SJCRH30 (cell line): ENCODE results near the gene FREY1. TPM values are rescaled to one million over a fixed set of nuclear protein-coding genes. Genes with fewer than 3 reads are reported as not detected.

ENCODE experiments used
- DNase-seq, 2 experiments: peaks; one replicate each; pipeline ENCODE4 v3.0.0-alpha.2; 2015 to 2020
- H3K27ac ChIP-seq: fragments of 250-450 bp; sonication (Bioruptor Pico); 2 replicates; pipeline ENCODE4 v1.5.1; 2020; ENCODE audit warnings: mild to moderate bottlenecking, moderate library complexity
- H3K27me3 ChIP-seq: fragments of 250-450 bp; sonication (Bioruptor Pico); 2 replicates; pipeline ENCODE4 v1.5.1; 2020; ENCODE audit warnings: mild to moderate bottlenecking, moderate library complexity
- H3K36me3 ChIP-seq: fragments of 250-450 bp; sonication (Bioruptor Pico); 2 replicates; pipeline ENCODE4 v1.5.1; 2020; ENCODE audit warnings: mild to moderate bottlenecking, moderate library complexity
- H3K4me1 ChIP-seq: fragments of 250-450 bp; sonication (Bioruptor Pico); 2 replicates; pipeline ENCODE4 v1.5.1; 2020; ENCODE audit warnings: mild to moderate bottlenecking, moderate library complexity
- H3K4me3 ChIP-seq: fragments of 250-450 bp; sonication (Bioruptor Pico); 2 replicates; pipeline ENCODE4 v1.5.1; 2020; ENCODE audit warnings: mild to moderate bottlenecking, moderate library complexity
- H3K9me3 ChIP-seq: fragments of 250-450 bp; sonication (Bioruptor Pico); replicated peaks from 2 replicates; pipeline ENCODE4 v1.5.1; 2020; ENCODE audit warnings: mild to moderate bottlenecking, moderate library complexity
- total RNA-seq: library from RNA; depleted of rRNA; stranded (reverse); fragments of >200 nt; shearing (Covaris generic); gene quantifications from 2 replicates; pipeline ENCODE4 v1.2.3, GENCODE V29; 2014

FREY1 gene
- total RNA-seq, 1 experiment from 2014 or later, result 1.8 TPM

DNA sequence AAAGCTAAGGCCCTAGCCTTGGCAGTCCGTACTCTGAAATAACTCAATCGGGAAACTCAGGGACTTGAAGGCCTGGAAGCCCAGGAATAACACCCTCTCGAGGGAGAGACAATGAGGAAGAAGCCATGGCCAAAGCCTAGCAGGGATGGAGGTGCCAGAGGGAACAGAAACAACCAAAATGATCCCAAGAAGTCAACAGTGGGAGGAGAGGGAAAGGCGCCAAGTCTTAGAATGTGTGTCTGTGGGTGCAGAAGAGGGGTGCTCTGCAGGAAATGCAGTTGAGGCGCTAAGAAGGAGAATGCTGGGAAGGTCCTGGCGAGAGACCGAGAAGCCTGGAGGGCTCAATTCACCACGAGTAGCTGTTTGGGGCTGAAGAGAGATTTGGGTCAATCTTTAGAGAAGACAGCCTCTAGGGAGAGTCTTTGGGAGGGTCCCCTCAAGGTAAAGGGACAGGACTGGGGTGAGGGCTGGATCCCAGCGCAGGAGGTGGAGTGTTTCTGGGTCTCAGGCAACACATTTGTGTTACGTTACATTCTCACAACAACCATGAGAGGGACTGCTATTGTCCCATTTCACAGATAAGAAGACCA is 22.4 kb downstream of the FREY1 start:
- H3K36me3 ChIP-seq, result no peaks in the 10 kb centered on the region
- no peak for DNase-seq
- no peaks in the 10 kb centered on the region for H3K4me1 ChIP-seq
- peaks cover 4% of the 10 kb centered on the region; the same call in 1 of the 2 replicates for H3K27me3 ChIP-seq
- no peak overlapping the region for H3K27ac ChIP-seq
- no peaks in the 10 kb centered on the region for H3K9me3 ChIP-seq
- no peak overlapping the region for H3K4me3 ChIP-seq

DNA sequence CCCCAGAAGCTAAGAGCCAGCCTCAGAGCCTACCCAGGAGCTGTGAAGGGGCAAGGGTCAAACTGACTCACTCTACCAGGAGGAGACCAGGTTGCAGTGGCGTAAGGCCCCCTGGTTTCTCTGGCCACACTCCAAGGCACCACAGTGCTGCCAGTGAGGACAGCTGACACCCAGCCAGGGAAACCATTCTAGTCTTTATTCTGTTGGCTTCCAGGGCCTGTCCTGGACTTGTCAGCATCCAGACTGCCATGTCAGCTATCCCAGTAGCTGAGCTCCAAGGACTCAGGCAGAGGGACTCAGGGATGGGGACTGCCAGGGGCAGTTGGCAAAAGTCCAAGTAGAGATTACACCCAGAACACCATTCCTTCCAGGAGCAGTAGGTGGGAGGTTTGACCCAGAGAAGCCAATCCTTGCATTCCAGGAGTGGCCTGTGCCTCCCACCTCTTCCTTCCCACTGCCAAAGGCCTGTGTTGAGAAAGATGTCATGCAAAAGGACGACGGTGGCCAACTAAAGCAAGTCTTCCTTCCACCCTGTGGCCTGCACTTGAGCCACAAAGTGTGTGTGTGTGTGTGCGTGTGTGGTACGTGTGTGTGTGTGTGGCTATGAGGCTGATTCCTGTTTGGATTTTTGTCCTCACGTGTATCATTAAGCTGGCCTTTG is 25.2 kb downstream of the FREY1 start:
- Histone ChIP-seq H3K36me3 (no peaks in the 10 kb centered on the region; the same call in 1 of the 2 replicates), H3K4me3 (no peak overlapping the region), H3K4me1 (no peaks in the 10 kb centered on the region), H3K27me3 (peaks cover 4% of the 10 kb centered on the region; the same call in 1 of the 2 replicates), H3K9me3 (no peaks in the 10 kb centered on the region), H3K27ac (no peak overlapping the region)
- DNase-seq, result no peak

DNA sequence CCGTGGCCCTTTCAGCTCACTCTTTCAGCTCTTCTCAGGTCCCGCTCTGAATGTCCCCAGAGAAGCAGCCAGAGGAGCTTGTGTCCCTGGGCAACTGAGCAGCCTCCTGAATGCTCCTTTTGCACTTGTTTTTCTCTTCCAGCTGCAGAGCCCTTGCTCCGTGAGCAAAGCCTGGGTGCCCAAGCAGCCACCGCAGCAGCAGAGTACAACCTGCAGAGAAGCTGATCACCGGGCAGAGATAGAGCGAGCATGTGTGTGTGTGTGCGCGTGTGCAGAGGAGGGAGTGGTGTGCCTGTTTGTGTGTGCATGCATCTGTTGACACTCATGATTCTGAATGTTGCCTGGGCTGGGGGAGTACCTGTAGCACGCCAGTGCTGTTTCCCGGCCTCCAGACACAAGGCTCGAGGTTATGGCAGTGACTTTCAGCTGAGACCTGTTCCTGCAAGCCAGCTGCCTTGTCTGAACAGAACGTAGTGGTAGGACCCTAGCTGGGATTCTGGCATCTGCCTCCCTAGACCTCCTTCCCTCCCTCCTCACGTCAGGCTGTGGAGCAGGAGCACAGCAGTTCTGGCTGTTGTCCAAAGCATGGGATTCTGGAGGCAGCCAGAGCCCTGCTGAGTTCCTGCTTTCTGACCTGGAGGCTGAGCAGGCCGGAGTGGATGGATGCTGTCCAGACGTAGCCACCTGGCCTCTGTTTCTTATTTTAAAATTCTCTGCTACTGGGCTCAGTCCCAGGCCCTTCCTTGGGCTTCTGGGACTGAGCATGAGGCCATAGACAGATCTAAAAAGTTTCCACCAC is 26.1 kb downstream of the FREY1 start:
- H3K4me1 ChIP-seq, result no peaks in the 10 kb centered on the region
- DNase-seq, result no peak
- H3K9me3 ChIP-seq, result no peaks in the 10 kb centered on the region
- H3K36me3 ChIP-seq, result no peaks in the 10 kb centered on the region; the same call in 1 of the 2 replicates
- no peak overlapping the region for H3K4me3 ChIP-seq
- no peak overlapping the region for H3K27ac ChIP-seq
- H3K27me3 ChIP-seq, result peaks cover under 1% of the 10 kb centered on the region; the same call in 1 of the 2 replicates

DNA sequence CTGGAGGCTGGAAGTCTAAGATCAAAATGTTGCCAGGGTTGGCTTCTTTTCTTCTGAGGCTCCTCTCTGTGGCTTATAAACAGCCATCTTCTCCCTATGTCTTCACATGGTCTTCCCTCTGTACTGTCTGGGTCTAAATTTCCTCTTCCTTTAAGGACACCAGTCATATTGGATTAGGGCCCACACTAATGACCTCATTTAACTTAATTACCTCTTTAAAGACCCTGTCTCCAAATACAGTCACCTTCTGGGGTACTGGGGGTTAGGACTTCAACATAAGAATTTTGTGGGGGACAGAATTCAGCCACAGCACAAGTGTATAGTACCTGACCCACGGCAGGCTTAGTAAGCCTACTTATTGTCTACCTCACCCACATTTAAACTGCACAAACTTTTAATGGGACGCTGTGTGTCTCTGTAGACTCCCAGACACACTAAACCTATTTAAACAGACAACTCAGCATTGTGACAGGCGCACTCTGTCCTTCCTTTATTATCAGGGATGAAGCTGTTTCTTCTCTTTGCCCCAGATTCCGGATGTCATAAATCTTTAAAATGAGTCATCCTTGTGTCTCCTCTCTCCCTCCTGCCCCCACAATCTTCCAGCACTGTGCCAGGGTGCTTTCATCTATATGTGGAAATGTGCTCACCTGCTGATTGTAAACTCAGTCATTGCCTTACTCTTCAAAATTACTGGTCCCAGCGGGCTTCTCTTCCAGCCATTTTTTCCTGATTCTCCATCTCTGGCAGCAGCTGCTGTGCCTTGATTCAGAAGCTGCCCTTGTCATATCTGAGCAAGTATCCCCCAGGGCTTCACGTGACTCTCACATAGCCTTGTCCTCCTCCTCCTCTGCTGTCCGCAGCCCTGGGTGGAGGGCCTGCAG is 27.0 kb downstream of the FREY1 start:
- no peaks in the 10 kb centered on the region; the same call in 1 of the 2 replicates for H3K36me3 ChIP-seq
- DNase-seq, result no peak

DNA sequence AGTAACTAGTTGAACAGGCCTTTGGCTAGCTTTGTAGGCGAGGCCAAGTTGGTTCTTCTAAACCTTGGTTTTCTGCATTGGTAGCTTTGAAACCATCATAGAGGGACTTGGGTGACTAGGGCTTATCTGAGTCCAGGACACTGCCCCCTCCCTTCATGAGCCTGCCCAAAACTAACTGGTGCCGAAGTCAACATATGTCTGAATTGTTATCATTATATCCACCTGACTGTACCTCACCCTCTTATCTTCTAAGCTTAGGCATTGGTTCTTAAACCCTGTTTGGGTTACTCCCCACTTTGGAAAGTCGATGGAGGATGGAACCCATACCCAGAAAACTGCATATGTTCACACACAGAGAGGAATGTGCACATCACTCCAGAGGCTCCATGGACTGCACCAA is 29.2 kb downstream of the FREY1 start:
- H3K36me3 ChIP-seq, result no peaks in the 10 kb centered on the region; the same call in 1 of the 2 replicates

More for the DNA sequence above, 27.0 kb downstream of the FREY1 start:
- Histone ChIP-seq H3K27me3 (no peaks in the 10 kb centered on the region), H3K4me1 (no peaks in the 10 kb centered on the region), H3K4me3 (no peak overlapping the region), H3K9me3 (no peaks in the 10 kb centered on the region), H3K27ac (no peak overlapping the region)

DNA sequence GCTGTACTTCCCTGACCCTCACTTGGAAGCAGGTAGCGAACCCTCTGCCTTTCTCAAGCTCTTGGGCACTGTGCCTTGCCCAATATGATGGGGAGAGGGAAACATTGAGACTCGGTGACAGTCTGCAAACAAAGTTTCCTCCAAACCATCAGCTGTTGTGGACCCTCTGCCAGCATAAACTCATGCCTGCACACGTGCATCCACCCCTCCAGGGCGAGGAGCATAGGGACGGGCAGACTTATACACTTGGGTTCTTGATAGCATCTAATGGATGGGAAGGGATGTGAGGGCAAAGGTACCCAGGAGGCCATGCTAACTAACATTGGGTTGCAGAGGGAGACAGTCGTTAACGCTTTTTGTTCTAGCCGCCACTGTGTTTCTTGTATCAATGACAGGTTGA is 29.9 kb downstream of the FREY1 start:
- H3K27me3 ChIP-seq, result no peaks in the 10 kb centered on the region
- no peak for DNase-seq
- no peak overlapping the region for H3K27ac ChIP-seq
- no peak overlapping the region for H3K4me3 ChIP-seq
- no peaks in the 10 kb centered on the region for H3K9me3 ChIP-seq
- no peaks in the 10 kb centered on the region for H3K4me1 ChIP-seq
- H3K36me3 ChIP-seq, result no peaks in the 10 kb centered on the region; the same call in 1 of the 2 replicates

More for the DNA sequence above, 29.2 kb downstream of the FREY1 start:
- no peaks in the 10 kb centered on the region for H3K27me3 ChIP-seq
- H3K9me3 ChIP-seq, result no peaks in the 10 kb centered on the region
- no peaks in the 10 kb centered on the region for H3K4me1 ChIP-seq
- no peak for DNase-seq
- H3K27ac ChIP-seq, result no peak overlapping the region
- H3K4me3 ChIP-seq, result no peak overlapping the region

- Histone ChIP-seq H3K27me3 (no peaks in the 10 kb centered on the region), H3K4me3 (no peak overlapping the region), H3K4me1 (no peaks in the 10 kb centered on the region), H3K9me3 (no peaks in the 10 kb centered on the region), H3K27ac (no peak overlapping the region), H3K36me3 (no peaks in the 10 kb centered on the region; the same call in 1 of the 2 replicates)
- DNase-seq, result no peak
These were observed 30.7 kb downstream of the FREY1 start for GRCh38 chr11:45876401-45876800.

- peak; percentile 67 to 79 for DNase-seq
- Histone ChIP-seq H3K27me3 (no peaks in the 10 kb centered on the region), H3K36me3 (peaks cover 3% of the 10 kb centered on the region), H3K9me3 (no peaks in the 10 kb centered on the region), H3K27ac (no peak overlapping the region), H3K4me3 (no peak overlapping the region), H3K4me1 (no peaks in the 10 kb centered on the region)
These were observed 34.3 kb downstream of the FREY1 start for GRCh38 chr11:45872651-45873356.

DNA sequence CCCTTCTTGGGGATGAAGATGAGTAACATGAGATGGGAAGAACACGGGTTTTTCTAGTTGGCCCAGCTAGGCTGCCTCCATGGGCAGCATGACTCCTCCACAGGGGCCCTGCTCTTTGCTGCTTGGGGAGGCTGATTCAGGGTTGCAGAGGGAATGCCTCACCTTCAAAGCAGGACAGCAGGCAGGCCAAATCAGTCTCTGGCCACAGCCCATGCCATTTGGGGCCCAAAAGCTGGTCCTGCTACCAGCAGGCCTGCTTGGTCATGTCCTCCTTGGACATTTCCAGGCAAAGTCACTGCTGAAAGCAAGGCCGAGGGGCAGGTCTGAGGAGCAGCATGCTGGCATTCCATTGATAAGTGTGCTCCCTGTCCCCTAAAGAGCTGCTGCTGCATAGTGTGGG is 35.4 kb downstream of the FREY1 start:
- peaks cover 3% of the 10 kb centered on the region for H3K36me3 ChIP-seq
- no peak for DNase-seq

GRCh38 chr11:45870706-45871105 is 36.4 kb downstream of the FREY1 start:
- Histone ChIP-seq H3K4me1 (no peaks in the 10 kb centered on the region), H3K4me3 (no peak overlapping the region), H3K27me3 (no peaks in the 10 kb centered on the region), H3K9me3 (no peaks in the 10 kb centered on the region), H3K27ac (no peak overlapping the region), H3K36me3 (peaks cover 3% of the 10 kb centered on the region)
- no peak for DNase-seq

More for the DNA sequence above, 35.4 kb downstream of the FREY1 start:
- Histone ChIP-seq H3K4me3 (no peak overlapping the region), H3K9me3 (no peaks in the 10 kb centered on the region), H3K27me3 (no peaks in the 10 kb centered on the region), H3K4me1 (no peaks in the 10 kb centered on the region), H3K27ac (no peak overlapping the region)

GRCh38 chr11:45869551-45869950 is 37.5 kb downstream of the FREY1 start:
- Histone ChIP-seq H3K4me1 (no peaks in the 10 kb centered on the region), H3K27ac (no peak overlapping the region), H3K9me3 (no peaks in the 10 kb centered on the region), H3K4me3 (no peak overlapping the region), H3K27me3 (no peaks in the 10 kb centered on the region), H3K36me3 (peaks cover 3% of the 10 kb centered on the region)
- DNase-seq, result no peak

DNA sequence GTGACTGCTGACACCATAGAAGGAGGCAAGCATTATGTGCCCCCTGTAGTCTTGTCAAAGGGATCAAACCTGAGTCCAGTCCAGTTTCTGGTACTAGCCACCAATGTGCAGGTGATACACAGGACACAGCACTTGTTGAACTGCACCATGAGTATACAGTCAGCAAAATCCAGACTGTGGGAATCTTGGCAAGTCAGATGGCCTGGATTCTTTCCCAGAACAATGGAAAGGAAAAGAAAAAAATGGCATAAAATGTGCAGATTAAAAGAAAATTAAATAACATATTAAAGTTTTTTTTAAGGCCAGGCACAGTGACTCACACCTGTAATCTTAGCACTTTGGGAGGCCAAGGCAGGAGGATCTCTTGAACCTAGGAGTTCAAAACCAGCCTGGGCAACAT is 43.0 kb downstream of the FREY1 start:
- no peak for DNase-seq

GRCh38 chr11:45860764-45861510 is 46.1 kb downstream of the FREY1 start:
- H3K27ac ChIP-seq, result no peak overlapping the region
- no peak for DNase-seq
- no peaks in the 10 kb centered on the region for H3K27me3 ChIP-seq
- no peaks in the 10 kb centered on the region for H3K9me3 ChIP-seq
- no peak overlapping the region for H3K4me3 ChIP-seq
- H3K4me1 ChIP-seq, result no peaks in the 10 kb centered on the region
- H3K36me3 ChIP-seq, result peaks cover 11% of the 10 kb centered on the region; the same call in 1 of the 2 replicates

More for the DNA sequence above, 43.0 kb downstream of the FREY1 start:
- peaks cover 9% of the 10 kb centered on the region for H3K36me3 ChIP-seq
- H3K27me3 ChIP-seq, result no peaks in the 10 kb centered on the region
- H3K9me3 ChIP-seq, result no peaks in the 10 kb centered on the region
- no peaks in the 10 kb centered on the region for H3K4me1 ChIP-seq
- H3K27ac ChIP-seq, result no peak overlapping the region
- H3K4me3 ChIP-seq, result no peak overlapping the region
